ENCODE results near the gene CCDC78.
"Not testable (repeated sequence)": the region's sequence is repeated elsewhere in the genome, so short reads cannot be mapped to it uniquely, and the experiment has no call there.

CCDC78 gene

GRCh38 chr16:691242-691641 is 35.0 kb downstream of the CCDC78 start:
- not testable (repeated sequence) for DNase-seq

- DNase-seq, result no peak
These were observed 36.9 kb downstream of the CCDC78 start for GRCh38 chr16:689175-689897.

- no peak for DNase-seq
These were observed 38.7 kb downstream of the CCDC78 start for GRCh38 chr16:687499-687898.

GRCh38 chr16:686459-687260 is 39.6 kb downstream of the CCDC78 start:
- DNase-seq, result no peak

GRCh38 chr16:685967-686366 is 40.3 kb downstream of the CCDC78 start:
- peak; percentile 20 for DNase-seq

GRCh38 chr16:684961-685696 is 41.1 kb downstream of the CCDC78 start:
- no peak for DNase-seq

GRCh38 chr16:684071-684794 is 42.0 kb downstream of the CCDC78 start, which contains the start of gene JMJD8:
Gene JMJD8 (minus strand): TSS chr16:684334. CDS start chr16:684319, 15 bp downstream.
- peak; percentile 98 for DNase-seq

GRCh38 chr16:683396-684070 is 42.7 kb downstream of the CCDC78 start:
- peak; percentile 46 for DNase-seq

GRCh38 chr16:682493-683395 is 43.5 kb downstream of the CCDC78 start:
- no peak for DNase-seq

- DNase-seq, result peak; percentile 23
These were observed 44.4 kb downstream of the CCDC78 start for GRCh38 chr16:681746-682427.

- peak; percentile 60 for DNase-seq
These were observed 45.1 kb downstream of the CCDC78 start for GRCh38 chr16:680967-681745.

- DNase-seq, result no peak
These were observed 45.7 kb downstream of the CCDC78 start for GRCh38 chr16:680625-680945.

GRCh38 chr16:679814-680624 is 46.2 kb downstream of the CCDC78 start, which contains the start of gene STUB1:
Gene STUB1 (plus strand): TSS chr16:680410. CDS start chr16:680526, 116 bp downstream.
- DNase-seq, result peak; percentile 93

- peak; percentile 80 for DNase-seq
These were observed 47.1 kb downstream of the CCDC78 start for GRCh38 chr16:678858-679813.

GRCh38 chr16:678209-678857 is 47.9 kb downstream of the CCDC78 start:
- DNase-seq, result no peak

GRCh38 chr16:677316-678190 is 48.7 kb downstream of the CCDC78 start:
- DNase-seq, result no peak
